ENCODE measurements around the gene TRIM67. TPM values are rescaled to one million over a fixed set of nuclear protein-coding genes. Genes with fewer than 3 reads are reported as not detected.

The TRIM67 gene
- total RNA-seq, 1 experiment from 2014 or later = not detected

- 0 out of 2 replicates have a peak, but pooled peaks cover 2% of the 10 kb centered on the region for H3K4me1 Mint-ChIP-seq
- no peak overlapping the region for H3K4me3 Mint-ChIP-seq
- POLR2A ChIA-PET = no interaction called here
- peaks cover 55% of the 10 kb centered on the region for H3K27me3 Mint-ChIP-seq (ENCODE audit: low read depth)
- no peaks in the 10 kb centered on the region for H3K36me3 Mint-ChIP-seq
- H3K27ac Mint-ChIP-seq = no peak overlapping the region
- no peak for DNase-seq (ENCODE audit: low spot score)
- H3K9me3 Mint-ChIP-seq = peaks cover 6% of the 10 kb centered on the region
- no peak for ATAC-seq
- TF ChIP-seq ZMAT4 (CRISPR knock-in tag; IDR thresholded peaks at IDR 0.05) = no peak
- TF ChIP-seq ZNF281 (CRISPR knock-in tag; IDR thresholded peaks at IDR 0.05) = no peak
- no peak for TF ChIP-seq ZNF138 (CRISPR knock-in tag; conservative IDR thresholded peaks at IDR 0.05)
- no peak for TF ChIP-seq IRF2 (CRISPR knock-in tag; IDR thresholded peaks at IDR 0.05; ENCODE audit: borderline replicate concordance, low read depth)
- TF ChIP-seq OVOL2 (CRISPR knock-in tag; IDR thresholded peaks at IDR 0.05; ENCODE audit: borderline replicate concordance) = no peak
- TF ChIP-seq FOXK1 (CRISPR knock-in tag; IDR thresholded peaks at IDR 0.05) = no peak
- TF ChIP-seq RORB (CRISPR knock-in tag; IDR thresholded peaks at IDR 0.05) = no peak
- no peak for TF ChIP-seq EMX1 (CRISPR knock-in tag; IDR thresholded peaks at IDR 0.05)
- TF ChIP-seq MXD4 (CRISPR knock-in tag; IDR thresholded peaks at IDR 0.05; ENCODE audit: borderline replicate concordance) = no peak
- no peak for TF ChIP-seq NR3C1 (CRISPR knock-in tag; conservative IDR thresholded peaks at IDR 0.05; ENCODE audit: low read depth)
- no peak for TF ChIP-seq ETV6 (CRISPR knock-in tag; IDR thresholded peaks at IDR 0.05)
- no peak for TF ChIP-seq CREM (CRISPR knock-in tag; IDR thresholded peaks at IDR 0.05)
- no peak for TF ChIP-seq CTCF (IDR thresholded peaks at IDR 0.05)
- TF ChIP-seq MYBL2 (CRISPR knock-in tag; IDR thresholded peaks at IDR 0.05) = no peak
- TF ChIP-seq HMGXB4 (CRISPR knock-in tag; IDR thresholded peaks at IDR 0.05) = no peak
- no peak for TF ChIP-seq ZNF423 (CRISPR knock-in tag; IDR thresholded peaks at IDR 0.05)
- no peak for TF ChIP-seq ZNF416 (CRISPR knock-in tag; IDR thresholded peaks at IDR 0.05)
- no peak for TF ChIP-seq GRHL2 (CRISPR knock-in tag; IDR thresholded peaks at IDR 0.05; ENCODE audit: insufficient replicate concordance, severe bottlenecking)
- CTCF ChIA-PET = no interaction called here
Measured at GRCh38 chr1:231116738-231117137, 45.1 kb upstream of the TRIM67 start.

GRCh38 chr1:231118704-231119453, 43.0 kb upstream of the TRIM67 start:
- no peak for DNase-seq (ENCODE audit: low spot score)
- ChIA-PET POLR2A (no interaction called here), CTCF (interaction anchor here (0.6 kb wide), 1 partner anchor 55 kb away, joined by 3 read pairs; no protein-coding TSS in a partner anchor)
- H3K36me3 Mint-ChIP-seq = no peaks in the 10 kb centered on the region
- H3K27me3 Mint-ChIP-seq (ENCODE audit: low read depth) = peaks cover 50% of the 10 kb centered on the region
- ATAC-seq = no peak
- H3K9me3 Mint-ChIP-seq = peaks cover 3% of the 10 kb centered on the region; the same call in 1 of the 2 replicates
- no peak overlapping the region for H3K4me3 Mint-ChIP-seq
- H3K4me1 Mint-ChIP-seq = 0 out of 2 replicates have a peak, but pooled peaks cover 2% of the 10 kb centered on the region
- H3K27ac Mint-ChIP-seq = no peak overlapping the region
- no peak for TF ChIP-seq FOXK1 (CRISPR knock-in tag; IDR thresholded peaks at IDR 0.05)
- TF ChIP-seq ERG (CRISPR knock-in tag; IDR thresholded peaks at IDR 0.05) = no peak
